ENCODE measurements around the gene HUS1B.
A peak's percentile ranks its signal among the peaks of the same experiment; 100 is the strongest.

HUS1B gene

DNA sequence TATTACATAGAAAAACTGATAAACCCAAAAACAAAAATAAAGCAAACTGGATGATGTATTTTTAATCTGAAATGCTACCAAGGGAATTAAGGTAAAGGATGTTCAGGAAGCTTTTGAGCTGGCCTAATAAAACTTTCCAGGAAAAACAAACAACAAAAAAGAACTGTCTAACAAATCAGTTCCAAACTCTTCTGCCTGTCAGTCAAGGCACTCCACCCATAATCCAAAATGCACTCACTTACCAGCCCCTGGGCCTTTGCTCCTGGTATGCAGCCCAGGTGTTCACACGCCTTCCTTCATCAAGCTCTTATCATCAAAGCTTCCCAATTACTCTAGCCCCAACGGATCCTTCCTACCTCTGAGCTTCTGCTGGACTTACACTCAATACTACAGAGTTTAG, 32.3 kb upstream of the HUS1B start:
- H3K4me3 ChIP-seq (ENCODE audit: low read depth, low read length): no peak overlapping the region
- TF ChIP-seq, protein P1, sequence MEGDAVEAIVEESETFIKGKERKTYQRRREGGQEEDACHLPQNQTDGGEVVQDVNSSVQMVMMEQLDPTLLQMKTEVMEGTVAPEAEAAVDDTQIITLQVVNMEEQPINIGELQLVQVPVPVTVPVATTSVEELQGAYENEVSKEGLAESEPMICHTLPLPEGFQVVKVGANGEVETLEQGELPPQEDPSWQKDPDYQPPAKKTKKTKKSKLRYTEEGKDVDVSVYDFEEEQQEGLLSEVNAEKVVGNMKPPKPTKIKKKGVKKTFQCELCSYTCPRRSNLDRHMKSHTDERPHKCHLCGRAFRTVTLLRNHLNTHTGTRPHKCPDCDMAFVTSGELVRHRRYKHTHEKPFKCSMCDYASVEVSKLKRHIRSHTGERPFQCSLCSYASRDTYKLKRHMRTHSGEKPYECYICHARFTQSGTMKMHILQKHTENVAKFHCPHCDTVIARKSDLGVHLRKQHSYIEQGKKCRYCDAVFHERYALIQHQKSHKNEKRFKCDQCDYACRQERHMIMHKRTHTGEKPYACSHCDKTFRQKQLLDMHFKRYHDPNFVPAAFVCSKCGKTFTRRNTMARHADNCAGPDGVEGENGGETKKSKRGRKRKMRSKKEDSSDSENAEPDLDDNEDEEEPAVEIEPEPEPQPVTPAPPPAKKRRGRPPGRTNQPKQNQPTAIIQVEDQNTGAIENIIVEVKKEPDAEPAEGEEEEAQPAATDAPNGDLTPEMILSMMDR (conservative IDR thresholded peaks at IDR 0.05; ENCODE audit: low read depth, low read length): no peak
- no peak for DNase-seq (ENCODE audit: low read depth)

DNA sequence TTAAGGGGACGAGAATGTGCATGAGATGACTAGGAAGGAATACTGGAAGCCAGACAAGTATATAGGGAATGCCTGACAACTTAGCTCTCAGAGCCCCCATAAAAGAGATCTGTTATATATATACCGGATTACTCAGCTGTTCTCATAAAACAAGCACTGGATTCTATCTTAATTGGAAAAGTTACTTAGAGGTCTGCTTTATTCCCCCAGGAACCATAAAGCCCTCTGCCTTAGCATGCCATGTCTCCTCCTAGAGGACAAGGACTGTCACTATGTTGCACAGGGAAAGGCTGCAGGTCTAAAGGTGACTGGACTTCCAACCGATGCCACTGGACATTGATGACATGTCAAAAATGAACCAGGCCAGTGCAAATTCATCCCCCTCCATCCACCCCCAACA, 29.6 kb upstream of the HUS1B start:
- H3K4me3 ChIP-seq (ENCODE audit: low read depth, low read length): no peak overlapping the region
- TF ChIP-seq, protein P1 (conservative IDR thresholded peaks at IDR 0.05; ENCODE audit: low read depth, low read length): peak; percentile 40
- no peak for DNase-seq (ENCODE audit: low read depth)

- TF ChIP-seq, protein P1 (conservative IDR thresholded peaks at IDR 0.05; ENCODE audit: low read depth, low read length): no peak
- no peak overlapping the region for H3K4me3 ChIP-seq (ENCODE audit: low read depth, low read length)
- peak; percentile 79 for DNase-seq (ENCODE audit: low read depth)
Observed at GRCh38 chr6:684831-685636, 28.1 kb upstream of the HUS1B start.

DNA sequence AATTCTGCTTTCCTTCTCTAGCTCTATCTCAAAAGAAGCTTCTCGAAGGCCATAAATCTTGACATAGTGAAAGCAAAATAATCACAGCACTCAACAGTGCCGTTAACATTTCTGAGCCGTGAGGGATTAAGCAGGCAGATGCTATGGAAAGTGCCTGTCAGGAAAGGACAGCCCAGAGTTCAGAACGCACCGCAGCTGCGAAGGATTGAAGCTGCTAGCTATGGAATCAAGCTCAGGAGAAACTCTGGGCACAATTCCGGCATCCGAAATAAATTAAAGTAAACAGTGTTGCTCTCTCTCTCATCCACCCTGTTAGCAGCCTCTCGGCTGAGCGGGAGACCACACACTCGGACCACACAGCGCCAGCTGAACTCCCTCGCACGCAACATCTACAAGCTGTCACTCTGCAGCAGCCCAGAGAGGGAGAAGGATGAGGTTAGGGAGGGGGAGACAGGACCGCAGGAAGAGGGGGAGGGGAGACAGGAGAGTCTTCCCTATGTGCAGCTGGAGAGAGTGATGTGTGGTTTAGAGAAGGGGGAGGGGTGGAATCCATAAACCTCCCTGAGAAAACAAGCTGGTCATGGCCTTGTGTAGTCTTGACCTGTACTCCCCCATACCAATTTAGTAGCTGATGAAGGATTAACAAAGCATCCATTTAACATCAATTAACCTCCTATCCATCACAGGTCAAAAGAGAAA, 27.0 kb upstream of the HUS1B start:
- TF ChIP-seq, protein P1 (conservative IDR thresholded peaks at IDR 0.05; ENCODE audit: low read depth, low read length): no peak
- H3K4me3 ChIP-seq (ENCODE audit: low read depth, low read length): peak overlapping the region; percentile 33
- DNase-seq (ENCODE audit: low read depth): peak; percentile 85

- TF ChIP-seq, protein P1 (conservative IDR thresholded peaks at IDR 0.05; ENCODE audit: low read depth, low read length): no peak
- no peak overlapping the region for H3K4me3 ChIP-seq (ENCODE audit: low read depth, low read length)
- DNase-seq (ENCODE audit: low read depth): no peak
Observed at GRCh38 chr6:680666-681340, 23.9 kb upstream of the HUS1B start.

- TF ChIP-seq, protein P1 (conservative IDR thresholded peaks at IDR 0.05; ENCODE audit: low read depth, low read length): no peak
- no peak for DNase-seq (ENCODE audit: low read depth)
- no peak overlapping the region for H3K4me3 ChIP-seq (ENCODE audit: low read depth, low read length)
Observed at GRCh38 chr6:680251-680650, 23.4 kb upstream of the HUS1B start.

All from choroid plexus epithelial cell (primary cell).